Measurements from ENCODE around the gene PPIL4. TPM values are rescaled to one million over a fixed set of nuclear protein-coding genes. Genes with fewer than 3 reads are reported as not detected.

PPIL4 gene
- total RNA-seq, 1 donor from 2014 or later, result 20.4 TPM

- Mint-ChIP-seq H3K4me3 (ENCODE audit: low read depth) (no peak overlapping the region), H3K4me1 (ENCODE audit: low read depth) (peaks cover 12% of the 10 kb centered on the region), H3K9me3 (no peaks in the 10 kb centered on the region), H3K36me3 (ENCODE audit: low read depth) (no peaks in the 10 kb centered on the region), H3K27me3 (ENCODE audit: low read depth) (peaks cover 19% of the 10 kb centered on the region), H3K27ac (no peak overlapping the region)
- intact Hi-C loops (cut with micrococcal nuclease), result loop anchor here (10.0 kb wide), 4 partner anchors 301 to 1821 kb away; partner anchors contain the start of genes LRP11 and RAET1G
- no peak for DNase-seq (ENCODE audit: low spot score)
Measured at GRCh38 chr6:149563203-149563927, 17.5 kb upstream of the PPIL4 start.

GRCh38 chr6:149560736-149561135 is 14.9 kb upstream of the PPIL4 start:
- intact Hi-C loops (cut with micrococcal nuclease), result loop anchor here (10.0 kb wide), 4 partner anchors 304 to 1824 kb away; partner anchors contain the start of genes LRP11 and RAET1G
- DNase-seq (ENCODE audit: low spot score), result no peak
- H3K4me1 Mint-ChIP-seq (ENCODE audit: low read depth), result peaks cover 4% of the 10 kb centered on the region
- H3K4me3 Mint-ChIP-seq (ENCODE audit: low read depth), result no peak overlapping the region
- H3K9me3 Mint-ChIP-seq, result no peaks in the 10 kb centered on the region
- H3K27me3 Mint-ChIP-seq (ENCODE audit: low read depth), result peaks cover 34% of the 10 kb centered on the region
- H3K27ac Mint-ChIP-seq, result no peak overlapping the region
- H3K36me3 Mint-ChIP-seq (ENCODE audit: low read depth), result no peaks in the 10 kb centered on the region

- H3K9me3 Mint-ChIP-seq, result no peaks in the 10 kb centered on the region
- intact Hi-C loops (cut with micrococcal nuclease), result no loop called here
- no peak overlapping the region for H3K4me3 Mint-ChIP-seq (ENCODE audit: low read depth)
- no peak for DNase-seq (ENCODE audit: low spot score)
- no peak overlapping the region for H3K27ac Mint-ChIP-seq
- no peaks in the 10 kb centered on the region for H3K36me3 Mint-ChIP-seq (ENCODE audit: low read depth)
- peaks cover 42% of the 10 kb centered on the region for H3K27me3 Mint-ChIP-seq (ENCODE audit: low read depth)
- H3K4me1 Mint-ChIP-seq (ENCODE audit: low read depth), result peaks cover 6% of the 10 kb centered on the region
Measured at GRCh38 chr6:149559389-149559788, 13.5 kb upstream of the PPIL4 start.

- Mint-ChIP-seq H3K36me3 (ENCODE audit: low read depth) (no peaks in the 10 kb centered on the region), H3K4me3 (ENCODE audit: low read depth) (no peak overlapping the region), H3K9me3 (no peaks in the 10 kb centered on the region), H3K27me3 (ENCODE audit: low read depth) (peaks cover 40% of the 10 kb centered on the region), H3K27ac (no peak overlapping the region), H3K4me1 (ENCODE audit: low read depth) (peaks cover 4% of the 10 kb centered on the region)
- intact Hi-C loops (cut with micrococcal nuclease), result no loop called here
- DNase-seq (ENCODE audit: low spot score), result no peak
Measured at GRCh38 chr6:149558029-149558428, 12.2 kb upstream of the PPIL4 start.

- intact Hi-C loops (cut with micrococcal nuclease), result no loop called here
- Mint-ChIP-seq H3K36me3 (ENCODE audit: low read depth) (no peaks in the 10 kb centered on the region), H3K4me1 (ENCODE audit: low read depth) (peaks cover 10% of the 10 kb centered on the region), H3K27ac (no peak overlapping the region), H3K9me3 (no peaks in the 10 kb centered on the region), H3K27me3 (ENCODE audit: low read depth) (peaks cover 19% of the 10 kb centered on the region), H3K4me3 (ENCODE audit: low read depth) (no peak overlapping the region)
- no peak for DNase-seq (ENCODE audit: low spot score)
Measured at GRCh38 chr6:149551920-149552319, 6.1 kb upstream of the PPIL4 start.

- H3K27ac Mint-ChIP-seq, result peak overlapping the region; percentile 97
- no peaks in the 10 kb centered on the region for H3K9me3 Mint-ChIP-seq
- intact Hi-C loops (cut with micrococcal nuclease), result loop anchor here (1.0 to 5.0 kb wide), 3 partner anchors 60 to 201 kb away; partner anchors contain the start of genes KATNA1, NUP43 and ZC3H12D
- DNase-seq (ENCODE audit: low spot score), result peak; percentile 61
- peaks cover 6% of the 10 kb centered on the region for H3K27me3 Mint-ChIP-seq (ENCODE audit: low read depth)
- peak overlapping the region; percentile 96 for H3K4me3 Mint-ChIP-seq (ENCODE audit: low read depth)
- peaks cover 36% of the 10 kb centered on the region for H3K4me1 Mint-ChIP-seq (ENCODE audit: low read depth)
- H3K36me3 Mint-ChIP-seq (ENCODE audit: low read depth), result peaks cover 15% of the 10 kb centered on the region
Measured at GRCh38 chr6:149545258-149545753, 537 bp downstream of the PPIL4 start.

GRCh38 chr6:149544646-149545257 is 1.1 kb downstream of the PPIL4 start:
- intact Hi-C loops (cut with micrococcal nuclease), result loop anchor here (1.0 to 5.0 kb wide), 3 partner anchors 59 to 202 kb away; partner anchors contain the start of genes KATNA1, NUP43 and ZC3H12D
- peaks cover 6% of the 10 kb centered on the region for H3K27me3 Mint-ChIP-seq (ENCODE audit: low read depth)

GRCh38 chr6:149541139-149541538 is 4.7 kb downstream of the PPIL4 start:
- Mint-ChIP-seq H3K9me3 (no peaks in the 10 kb centered on the region), H3K27ac (no peak overlapping the region), H3K27me3 (ENCODE audit: low read depth) (no peaks in the 10 kb centered on the region), H3K4me1 (ENCODE audit: low read depth) (peaks cover 29% of the 10 kb centered on the region), H3K4me3 (ENCODE audit: low read depth) (no peak overlapping the region), H3K36me3 (ENCODE audit: low read depth) (peaks cover 42% of the 10 kb centered on the region)
- intact Hi-C loops (cut with micrococcal nuclease), result no loop called here
- no peak for DNase-seq (ENCODE audit: low spot score)

More at GRCh38 chr6:149544646-149545257, 1.1 kb downstream of the PPIL4 start:
- Mint-ChIP-seq H3K4me1 (ENCODE audit: low read depth) (peaks cover 36% of the 10 kb centered on the region), H3K9me3 (no peaks in the 10 kb centered on the region), H3K27ac (peak overlapping the region; percentile 97), H3K4me3 (ENCODE audit: low read depth) (peak overlapping the region; percentile 96), H3K36me3 (ENCODE audit: low read depth) (peaks cover 18% of the 10 kb centered on the region)
- DNase-seq (ENCODE audit: low spot score), result no peak

GRCh38 chr6:149534742-149535141 is 11.1 kb downstream of the PPIL4 start:
- peaks cover 58% of the 10 kb centered on the region for H3K36me3 Mint-ChIP-seq (ENCODE audit: low read depth)
- H3K4me3 Mint-ChIP-seq (ENCODE audit: low read depth), result no peak overlapping the region
- intact Hi-C loops (cut with micrococcal nuclease), result no loop called here
- no peak overlapping the region for H3K27ac Mint-ChIP-seq
- H3K9me3 Mint-ChIP-seq, result no peaks in the 10 kb centered on the region
- H3K27me3 Mint-ChIP-seq (ENCODE audit: low read depth), result no peaks in the 10 kb centered on the region
- H3K4me1 Mint-ChIP-seq (ENCODE audit: low read depth), result peaks cover 4% of the 10 kb centered on the region
- DNase-seq (ENCODE audit: low spot score), result no peak

GRCh38 chr6:149529650-149530049 is 16.2 kb downstream of the PPIL4 start:
- intact Hi-C loops (cut with micrococcal nuclease), result no loop called here
- Mint-ChIP-seq H3K4me3 (ENCODE audit: low read depth) (no peak overlapping the region), H3K27ac (peak overlapping the region; percentile 11), H3K36me3 (ENCODE audit: low read depth) (peaks cover 47% of the 10 kb centered on the region), H3K27me3 (ENCODE audit: low read depth) (no peaks in the 10 kb centered on the region), H3K4me1 (ENCODE audit: low read depth) (peaks cover 7% of the 10 kb centered on the region), H3K9me3 (no peaks in the 10 kb centered on the region)
- DNase-seq (ENCODE audit: low spot score), result no peak

- no peaks in the 10 kb centered on the region for H3K27me3 Mint-ChIP-seq (ENCODE audit: low read depth)
- intact Hi-C loops (cut with micrococcal nuclease), result loop anchor here (5.0 kb wide), 1 partner anchor 283 kb away; no protein-coding TSS in a partner anchor
- peaks cover 56% of the 10 kb centered on the region for H3K36me3 Mint-ChIP-seq (ENCODE audit: low read depth)
- H3K4me1 Mint-ChIP-seq (ENCODE audit: low read depth), result peaks cover 37% of the 10 kb centered on the region
- peaks cover 7% of the 10 kb centered on the region for H3K9me3 Mint-ChIP-seq
- DNase-seq (ENCODE audit: low spot score), result no peak
- H3K4me3 Mint-ChIP-seq (ENCODE audit: low read depth), result no peak overlapping the region
- peak overlapping the region; percentile 23 for H3K27ac Mint-ChIP-seq
Measured at GRCh38 chr6:149515494-149515893, 30.3 kb downstream of the PPIL4 start.

GRCh38 chr6:149513915-149514314 is 31.9 kb downstream of the PPIL4 start:
- DNase-seq (ENCODE audit: low spot score), result no peak
- peaks cover 53% of the 10 kb centered on the region for H3K36me3 Mint-ChIP-seq (ENCODE audit: low read depth)
- H3K9me3 Mint-ChIP-seq, result peaks cover 7% of the 10 kb centered on the region
- no peak overlapping the region for H3K27ac Mint-ChIP-seq
- H3K27me3 Mint-ChIP-seq (ENCODE audit: low read depth), result no peaks in the 10 kb centered on the region
- H3K4me3 Mint-ChIP-seq (ENCODE audit: low read depth), result no peak overlapping the region
- peaks cover 39% of the 10 kb centered on the region for H3K4me1 Mint-ChIP-seq (ENCODE audit: low read depth)
- intact Hi-C loops (cut with micrococcal nuclease), result no loop called here

All from activated T-helper 2 cell treated with anti-CD3 and anti-CD28 coated beads, Interferon-gamma antibody, Interleukin-2, Interleukin-4, amounts not matched to agents 10 μg/mL and 5 μg/mL and 100 μg/mL, durations not matched to agents 14 hours and 24 hours and 36 hours (primary cell).